Measurements from ENCODE around the gene TMSB4X.

The TMSB4X gene

GRCh38 chrX:12977761-12978204 is 2.9 kb downstream of the TMSB4X start:
- no peak for ATAC-seq
- TF ChIP-seq, protein P1, sequence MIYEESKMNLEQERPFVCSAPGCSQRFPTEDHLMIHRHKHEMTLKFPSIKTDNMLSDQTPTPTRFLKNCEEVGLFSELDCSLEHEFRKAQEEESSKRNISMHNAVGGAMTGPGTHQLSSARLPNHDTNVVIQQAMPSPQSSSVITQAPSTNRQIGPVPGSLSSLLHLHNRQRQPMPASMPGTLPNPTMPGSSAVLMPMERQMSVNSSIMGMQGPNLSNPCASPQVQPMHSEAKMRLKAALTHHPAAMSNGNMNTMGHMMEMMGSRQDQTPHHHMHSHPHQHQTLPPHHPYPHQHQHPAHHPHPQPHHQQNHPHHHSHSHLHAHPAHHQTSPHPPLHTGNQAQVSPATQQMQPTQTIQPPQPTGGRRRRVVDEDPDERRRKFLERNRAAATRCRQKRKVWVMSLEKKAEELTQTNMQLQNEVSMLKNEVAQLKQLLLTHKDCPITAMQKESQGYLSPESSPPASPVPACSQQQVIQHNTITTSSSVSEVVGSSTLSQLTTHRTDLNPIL (CRISPR knock-in tag; IDR thresholded peaks at IDR 0.05; ENCODE audit: low read depth): no peak
- TF ChIP-seq ARNTL (CRISPR knock-in tag; IDR thresholded peaks at IDR 0.05; ENCODE audit: borderline replicate concordance, low read depth) (0 out of 2 replicates have a peak, but pooled peaks have one; percentile 29), SNAI2 (CRISPR knock-in tag; IDR thresholded peaks at IDR 0.05) (no peak), PPARA (CRISPR knock-in tag; IDR thresholded peaks at IDR 0.05; ENCODE audit: borderline replicate concordance) (no peak), RARB (CRISPR knock-in tag; IDR thresholded peaks at IDR 0.05) (0 out of 2 replicates have a peak, but pooled peaks have one; percentile 7), GLIS3 (CRISPR knock-in tag; IDR thresholded peaks at IDR 0.05) (no peak), ZFP30 (CRISPR knock-in tag; IDR thresholded peaks at IDR 0.05) (no peak), ZNF70 (CRISPR knock-in tag; IDR thresholded peaks at IDR 0.05) (no peak), ZFP3 (CRISPR knock-in tag; IDR thresholded peaks at IDR 0.05) (no peak), TOX (CRISPR knock-in tag; IDR thresholded peaks at IDR 0.05; ENCODE audit: borderline replicate concordance) (no peak), ZNF8 (CRISPR knock-in tag; IDR thresholded peaks at IDR 0.05) (peak; percentile 9; the same call in 1 of the 2 replicates), ISL1 (CRISPR knock-in tag; IDR thresholded peaks at IDR 0.05) (no peak), CSDC2 (CRISPR knock-in tag; IDR thresholded peaks at IDR 0.05) (no peak), TCF4 (CRISPR knock-in tag; IDR thresholded peaks at IDR 0.05; ENCODE audit: borderline replicate concordance) (no peak), OSR1 (CRISPR knock-in tag; IDR thresholded peaks at IDR 0.05) (no peak), ESRRG (CRISPR knock-in tag; IDR thresholded peaks at IDR 0.05) (no peak), ZC3H10 (CRISPR knock-in tag; IDR thresholded peaks at IDR 0.05) (peak; percentile 75)
- TF ChIP-seq, protein P2, sequence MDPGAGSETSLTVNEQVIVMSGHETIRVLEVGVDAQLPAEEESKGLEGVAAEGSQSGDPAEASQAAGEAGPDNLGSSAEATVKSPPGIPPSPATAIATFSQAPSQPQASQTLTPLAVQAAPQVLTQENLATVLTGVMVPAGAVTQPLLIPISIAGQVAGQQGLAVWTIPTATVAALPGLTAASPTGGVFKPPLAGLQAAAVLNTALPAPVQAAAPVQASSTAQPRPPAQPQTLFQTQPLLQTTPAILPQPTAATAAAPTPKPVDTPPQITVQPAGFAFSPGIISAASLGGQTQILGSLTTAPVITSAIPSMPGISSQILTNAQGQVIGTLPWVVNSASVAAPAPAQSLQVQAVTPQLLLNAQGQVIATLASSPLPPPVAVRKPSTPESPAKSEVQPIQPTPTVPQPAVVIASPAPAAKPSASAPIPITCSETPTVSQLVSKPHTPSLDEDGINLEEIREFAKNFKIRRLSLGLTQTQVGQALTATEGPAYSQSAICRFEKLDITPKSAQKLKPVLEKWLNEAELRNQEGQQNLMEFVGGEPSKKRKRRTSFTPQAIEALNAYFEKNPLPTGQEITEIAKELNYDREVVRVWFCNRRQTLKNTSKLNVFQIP (CRISPR knock-in tag; IDR thresholded peaks at IDR 0.05; ENCODE audit: borderline replicate concordance, low read depth): no peak
- TF ChIP-seq, protein P3, sequence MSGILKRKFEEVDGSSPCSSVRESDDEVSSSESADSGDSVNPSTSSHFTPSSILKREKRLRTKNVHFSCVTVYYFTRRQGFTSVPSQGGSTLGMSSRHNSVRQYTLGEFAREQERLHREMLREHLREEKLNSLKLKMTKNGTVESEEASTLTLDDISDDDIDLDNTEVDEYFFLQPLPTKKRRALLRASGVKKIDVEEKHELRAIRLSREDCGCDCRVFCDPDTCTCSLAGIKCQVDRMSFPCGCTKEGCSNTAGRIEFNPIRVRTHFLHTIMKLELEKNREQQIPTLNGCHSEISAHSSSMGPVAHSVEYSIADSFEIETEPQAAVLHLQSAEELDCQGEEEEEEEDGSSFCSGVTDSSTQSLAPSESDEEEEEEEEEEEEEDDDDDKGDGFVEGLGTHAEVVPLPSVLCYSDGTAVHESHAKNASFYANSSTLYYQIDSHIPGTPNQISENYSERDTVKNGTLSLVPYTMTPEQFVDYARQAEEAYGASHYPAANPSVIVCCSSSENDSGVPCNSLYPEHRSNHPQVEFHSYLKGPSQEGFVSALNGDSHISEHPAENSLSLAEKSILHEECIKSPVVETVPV (CRISPR knock-in tag; IDR thresholded peaks at IDR 0.05): no peak
- TF ChIP-seq, protein P4, sequence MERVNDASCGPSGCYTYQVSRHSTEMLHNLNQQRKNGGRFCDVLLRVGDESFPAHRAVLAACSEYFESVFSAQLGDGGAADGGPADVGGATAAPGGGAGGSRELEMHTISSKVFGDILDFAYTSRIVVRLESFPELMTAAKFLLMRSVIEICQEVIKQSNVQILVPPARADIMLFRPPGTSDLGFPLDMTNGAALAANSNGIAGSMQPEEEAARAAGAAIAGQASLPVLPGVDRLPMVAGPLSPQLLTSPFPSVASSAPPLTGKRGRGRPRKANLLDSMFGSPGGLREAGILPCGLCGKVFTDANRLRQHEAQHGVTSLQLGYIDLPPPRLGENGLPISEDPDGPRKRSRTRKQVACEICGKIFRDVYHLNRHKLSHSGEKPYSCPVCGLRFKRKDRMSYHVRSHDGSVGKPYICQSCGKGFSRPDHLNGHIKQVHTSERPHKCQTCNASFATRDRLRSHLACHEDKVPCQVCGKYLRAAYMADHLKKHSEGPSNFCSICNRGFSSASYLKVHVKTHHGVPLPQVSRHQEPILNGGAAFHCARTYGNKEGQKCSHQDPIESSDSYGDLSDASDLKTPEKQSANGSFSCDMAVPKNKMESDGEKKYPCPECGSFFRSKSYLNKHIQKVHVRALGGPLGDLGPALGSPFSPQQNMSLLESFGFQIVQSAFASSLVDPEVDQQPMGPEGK (CRISPR knock-in tag; IDR thresholded peaks at IDR 0.05; ENCODE audit: borderline replicate concordance): peak; percentile 57; the same call in 1 of the 2 replicates
- TF ChIP-seq, protein P5, sequence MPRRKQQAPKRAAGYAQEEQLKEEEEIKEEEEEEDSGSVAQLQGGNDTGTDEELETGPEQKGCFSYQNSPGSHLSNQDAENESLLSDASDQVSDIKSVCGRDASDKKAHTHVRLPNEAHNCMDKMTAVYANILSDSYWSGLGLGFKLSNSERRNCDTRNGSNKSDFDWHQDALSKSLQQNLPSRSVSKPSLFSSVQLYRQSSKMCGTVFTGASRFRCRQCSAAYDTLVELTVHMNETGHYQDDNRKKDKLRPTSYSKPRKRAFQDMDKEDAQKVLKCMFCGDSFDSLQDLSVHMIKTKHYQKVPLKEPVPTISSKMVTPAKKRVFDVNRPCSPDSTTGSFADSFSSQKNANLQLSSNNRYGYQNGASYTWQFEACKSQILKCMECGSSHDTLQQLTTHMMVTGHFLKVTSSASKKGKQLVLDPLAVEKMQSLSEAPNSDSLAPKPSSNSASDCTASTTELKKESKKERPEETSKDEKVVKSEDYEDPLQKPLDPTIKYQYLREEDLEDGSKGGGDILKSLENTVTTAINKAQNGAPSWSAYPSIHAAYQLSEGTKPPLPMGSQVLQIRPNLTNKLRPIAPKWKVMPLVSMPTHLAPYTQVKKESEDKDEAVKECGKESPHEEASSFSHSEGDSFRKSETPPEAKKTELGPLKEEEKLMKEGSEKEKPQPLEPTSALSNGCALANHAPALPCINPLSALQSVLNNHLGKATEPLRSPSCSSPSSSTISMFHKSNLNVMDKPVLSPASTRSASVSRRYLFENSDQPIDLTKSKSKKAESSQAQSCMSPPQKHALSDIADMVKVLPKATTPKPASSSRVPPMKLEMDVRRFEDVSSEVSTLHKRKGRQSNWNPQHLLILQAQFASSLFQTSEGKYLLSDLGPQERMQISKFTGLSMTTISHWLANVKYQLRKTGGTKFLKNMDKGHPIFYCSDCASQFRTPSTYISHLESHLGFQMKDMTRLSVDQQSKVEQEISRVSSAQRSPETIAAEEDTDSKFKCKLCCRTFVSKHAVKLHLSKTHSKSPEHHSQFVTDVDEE (CRISPR knock-in tag; IDR thresholded peaks at IDR 0.05): no peak

DNA sequence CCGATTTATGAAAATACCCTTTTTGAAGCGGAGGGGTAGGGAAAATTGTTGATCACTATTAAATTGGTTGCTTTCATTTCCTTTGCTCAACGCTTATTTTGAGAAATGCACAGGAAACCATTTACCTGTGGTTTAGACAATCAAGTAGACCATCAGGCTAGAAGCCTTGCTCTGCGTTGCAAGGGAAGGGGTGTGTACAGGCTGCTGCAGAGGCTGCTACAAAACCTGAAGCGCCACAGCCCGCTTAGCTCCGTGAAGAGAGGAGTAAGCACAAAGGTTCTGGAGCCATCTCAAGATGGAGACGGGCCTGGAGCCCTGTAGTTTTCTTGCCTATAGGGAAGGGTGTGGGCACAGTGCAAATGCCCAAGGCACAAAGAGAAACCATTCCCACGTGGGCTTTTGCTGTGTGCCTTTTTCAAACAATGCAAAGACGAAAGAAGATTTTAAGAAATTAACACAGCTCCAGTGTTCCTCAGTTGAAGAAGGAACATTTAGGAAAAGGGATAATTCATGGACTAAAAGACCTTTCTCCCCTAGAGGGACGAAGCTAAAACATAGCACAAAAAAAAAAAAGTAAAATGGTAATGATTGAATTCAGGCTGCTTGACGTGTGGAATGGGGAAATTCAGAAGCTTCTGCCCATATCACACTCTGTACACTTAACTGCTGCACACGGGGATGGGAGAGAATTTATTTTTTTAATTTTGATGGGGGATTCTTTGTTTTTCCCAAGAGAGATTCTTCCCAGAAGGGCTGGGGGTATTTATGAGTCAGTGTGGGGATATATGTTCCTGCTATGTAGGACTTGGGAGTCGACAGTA is 3.5 kb downstream of the TMSB4X start:
- peak; percentile 51 for ATAC-seq
- TF ChIP-seq BACH2 (CRISPR knock-in tag; IDR thresholded peaks at IDR 0.05; ENCODE audit: borderline replicate concordance): no peak
- no peak for TF ChIP-seq PPARA (CRISPR knock-in tag; IDR thresholded peaks at IDR 0.05; ENCODE audit: borderline replicate concordance)
- TF ChIP-seq, protein P5 (CRISPR knock-in tag; IDR thresholded peaks at IDR 0.05): no peak
- TF ChIP-seq SNAI2 (CRISPR knock-in tag; IDR thresholded peaks at IDR 0.05): no peak
- peak; percentile 74; the same call in 1 of the 2 replicates for TF ChIP-seq ZC3H10 (CRISPR knock-in tag; IDR thresholded peaks at IDR 0.05)
- no peak for TF ChIP-seq ZNF565 (CRISPR knock-in tag; conservative IDR thresholded peaks at IDR 0.05; ENCODE audit: low read depth)
- TF ChIP-seq TCF4 (CRISPR knock-in tag; IDR thresholded peaks at IDR 0.05; ENCODE audit: borderline replicate concordance): no peak
- TF ChIP-seq, protein P1 (CRISPR knock-in tag; IDR thresholded peaks at IDR 0.05; ENCODE audit: low read depth): peak; percentile 41; the same call in 1 of the 2 replicates
- peak; percentile 69 for TF ChIP-seq TOX (CRISPR knock-in tag; IDR thresholded peaks at IDR 0.05; ENCODE audit: borderline replicate concordance)
- 0 out of 2 replicates have a peak, but pooled peaks have one; percentile 40 for TF ChIP-seq CSDC2 (CRISPR knock-in tag; IDR thresholded peaks at IDR 0.05)
- no peak for TF ChIP-seq ZNF70 (CRISPR knock-in tag; IDR thresholded peaks at IDR 0.05)
- peak; percentile 89 for TF ChIP-seq GLIS3 (CRISPR knock-in tag; IDR thresholded peaks at IDR 0.05)
- TF ChIP-seq ZNF8 (CRISPR knock-in tag; IDR thresholded peaks at IDR 0.05): 0 out of 2 replicates have a peak, but pooled peaks have one; percentile 4
